Keratinocyte (primary cell): ENCODE measurements around the gene SPEF1.

Experiments used
- EZH2 ChIP-seq: IDR thresholded peaks from one replicate; pipeline ENCODE4 v1.6.1; 2012; ENCODE audit warnings: inconsistent platforms, mild to moderate bottlenecking, low read length, moderate library complexity
- TF ChIP-seq, protein P1 (sequence below), 3 experiments: IDR thresholded peaks in 1 of 3; conservative IDR thresholded peaks in 1 of 3; optimal IDR thresholded peaks in 1 of 3; 2 replicates in 2 of 3; 3 replicates in 1 of 3; pipeline versions ENCODE3 to v1.5.1; 2011; ENCODE audit warnings: low read length in 3 of 3, mild to moderate bottlenecking in 3 of 3, moderate library complexity in 2 of 3, control low read depth in 1 of 3, inconsistent platforms in 1 of 3; ENCODE audit not compliant: insufficient read depth in 2 of 3; ENCODE audit errors: extremely low read depth in 1 of 3

- TF ChIP-seq, protein P1, sequence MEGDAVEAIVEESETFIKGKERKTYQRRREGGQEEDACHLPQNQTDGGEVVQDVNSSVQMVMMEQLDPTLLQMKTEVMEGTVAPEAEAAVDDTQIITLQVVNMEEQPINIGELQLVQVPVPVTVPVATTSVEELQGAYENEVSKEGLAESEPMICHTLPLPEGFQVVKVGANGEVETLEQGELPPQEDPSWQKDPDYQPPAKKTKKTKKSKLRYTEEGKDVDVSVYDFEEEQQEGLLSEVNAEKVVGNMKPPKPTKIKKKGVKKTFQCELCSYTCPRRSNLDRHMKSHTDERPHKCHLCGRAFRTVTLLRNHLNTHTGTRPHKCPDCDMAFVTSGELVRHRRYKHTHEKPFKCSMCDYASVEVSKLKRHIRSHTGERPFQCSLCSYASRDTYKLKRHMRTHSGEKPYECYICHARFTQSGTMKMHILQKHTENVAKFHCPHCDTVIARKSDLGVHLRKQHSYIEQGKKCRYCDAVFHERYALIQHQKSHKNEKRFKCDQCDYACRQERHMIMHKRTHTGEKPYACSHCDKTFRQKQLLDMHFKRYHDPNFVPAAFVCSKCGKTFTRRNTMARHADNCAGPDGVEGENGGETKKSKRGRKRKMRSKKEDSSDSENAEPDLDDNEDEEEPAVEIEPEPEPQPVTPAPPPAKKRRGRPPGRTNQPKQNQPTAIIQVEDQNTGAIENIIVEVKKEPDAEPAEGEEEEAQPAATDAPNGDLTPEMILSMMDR (optimal IDR thresholded peaks at IDR 0.05 in 1 of 3, IDR thresholded peaks at IDR 0.05 in 1 of 3, conservative IDR thresholded peaks at IDR 0.05 in 1 of 3; ENCODE audit: extremely low read depth in 1 of 3, insufficient read depth in 2 of 3, low read length in 3 of 3), result no peak
- no peak for TF ChIP-seq EZH2
Observed at GRCh38 chr20:3754276-3754630, 27.0 kb downstream of the SPEF1 start.
